ENCODE data around the gene FAM53B.

- TF ChIP-seq POLR2A (IDR thresholded peaks at IDR 0.05; ENCODE audit: low read depth, low read length): no peak
- no peak for TF ChIP-seq TAF1 (IDR thresholded peaks at IDR 0.05; ENCODE audit: borderline replicate concordance, low read depth, low read length)
- TF ChIP-seq POLR2AphosphoS5 (IDR thresholded peaks at IDR 0.05; ENCODE audit: low read depth, low read length): 0 out of 2 replicates have a peak, but pooled peaks have one; percentile 5
Measured at GRCh38 chr10:124648131-124648475, 96.1 kb downstream of the FAM53B start.

Measured in GM12892 (cell line).